GM10266 (cell line): ENCODE measurements around the gene ZNF503.

Source experiments
- DNase-seq: peaks from one replicate; pipeline ENCODE4 v3.0.0; 2012; ENCODE audit errors: extremely low spot score
- TF ChIP-seq, protein P1 (sequence below): IDR thresholded peaks from 2 replicates; pipeline ENCODE4 v1.5.1; 2012; ENCODE audit warnings: mild to moderate bottlenecking, low read depth; ENCODE audit not compliant: control insufficient read depth, insufficient read depth; ENCODE audit errors: missing control alignments

The ZNF503 gene

DNA sequence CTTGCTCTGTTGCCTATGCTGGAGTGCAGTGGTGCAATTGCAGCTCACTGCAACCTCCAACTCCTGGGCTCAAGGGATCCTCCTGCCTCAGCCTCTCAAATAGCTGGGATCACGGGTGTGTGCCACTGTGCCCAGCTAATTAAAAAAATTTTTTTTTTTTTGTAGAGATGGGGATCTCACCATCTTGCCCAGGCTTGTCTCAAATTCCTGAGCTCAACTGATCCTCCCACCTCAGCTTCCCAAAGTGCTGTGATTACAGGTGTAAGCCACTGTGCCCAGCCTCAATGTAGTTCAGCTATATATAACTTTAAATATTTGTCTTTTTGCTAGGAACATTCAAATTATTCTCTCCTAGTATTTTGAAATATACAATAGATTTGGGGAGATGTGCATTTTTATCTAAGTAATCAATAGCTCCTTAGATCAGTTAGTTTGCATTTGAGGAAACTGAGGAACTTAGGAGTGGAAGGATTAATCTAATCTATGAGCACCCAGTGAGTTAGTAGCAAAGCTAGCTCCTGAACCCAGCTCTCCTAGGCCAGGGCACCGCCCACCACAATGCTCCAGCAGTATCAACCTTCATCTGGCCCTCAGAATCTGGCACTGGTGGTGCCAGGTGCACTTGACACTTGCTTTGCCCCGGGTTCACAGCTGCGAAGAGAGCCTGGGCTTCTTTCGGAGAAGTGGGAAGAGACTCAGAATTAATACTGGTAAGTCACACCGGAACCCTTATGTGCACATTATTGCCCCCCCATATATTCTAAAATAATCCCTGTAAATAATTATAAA, 23.9 kb upstream of the ZNF503 start:
- DNase-seq = no peak
- TF ChIP-seq, protein P1, sequence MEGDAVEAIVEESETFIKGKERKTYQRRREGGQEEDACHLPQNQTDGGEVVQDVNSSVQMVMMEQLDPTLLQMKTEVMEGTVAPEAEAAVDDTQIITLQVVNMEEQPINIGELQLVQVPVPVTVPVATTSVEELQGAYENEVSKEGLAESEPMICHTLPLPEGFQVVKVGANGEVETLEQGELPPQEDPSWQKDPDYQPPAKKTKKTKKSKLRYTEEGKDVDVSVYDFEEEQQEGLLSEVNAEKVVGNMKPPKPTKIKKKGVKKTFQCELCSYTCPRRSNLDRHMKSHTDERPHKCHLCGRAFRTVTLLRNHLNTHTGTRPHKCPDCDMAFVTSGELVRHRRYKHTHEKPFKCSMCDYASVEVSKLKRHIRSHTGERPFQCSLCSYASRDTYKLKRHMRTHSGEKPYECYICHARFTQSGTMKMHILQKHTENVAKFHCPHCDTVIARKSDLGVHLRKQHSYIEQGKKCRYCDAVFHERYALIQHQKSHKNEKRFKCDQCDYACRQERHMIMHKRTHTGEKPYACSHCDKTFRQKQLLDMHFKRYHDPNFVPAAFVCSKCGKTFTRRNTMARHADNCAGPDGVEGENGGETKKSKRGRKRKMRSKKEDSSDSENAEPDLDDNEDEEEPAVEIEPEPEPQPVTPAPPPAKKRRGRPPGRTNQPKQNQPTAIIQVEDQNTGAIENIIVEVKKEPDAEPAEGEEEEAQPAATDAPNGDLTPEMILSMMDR = no peak

DNA sequence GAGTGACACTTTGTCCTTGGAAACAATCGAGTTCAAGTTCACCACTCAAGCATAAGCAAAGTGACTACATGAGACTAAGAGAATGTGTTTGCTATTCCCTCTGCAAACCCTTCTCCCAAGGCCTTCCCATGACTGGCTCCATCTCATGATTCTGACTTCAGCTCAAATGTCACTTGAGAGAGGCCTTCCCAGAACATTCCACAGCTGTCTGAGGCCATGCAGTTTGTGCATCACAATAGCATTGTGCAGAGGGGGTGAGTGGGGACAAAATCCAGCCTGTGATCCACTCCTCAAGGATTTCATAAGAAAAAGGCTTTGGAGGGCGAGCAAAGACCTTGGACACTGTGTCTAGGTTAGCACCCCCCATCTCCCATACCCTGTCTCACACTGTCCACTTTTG, 23.0 kb upstream of the ZNF503 start:
- TF ChIP-seq, protein P1 = no peak
- DNase-seq = no peak

DNA sequence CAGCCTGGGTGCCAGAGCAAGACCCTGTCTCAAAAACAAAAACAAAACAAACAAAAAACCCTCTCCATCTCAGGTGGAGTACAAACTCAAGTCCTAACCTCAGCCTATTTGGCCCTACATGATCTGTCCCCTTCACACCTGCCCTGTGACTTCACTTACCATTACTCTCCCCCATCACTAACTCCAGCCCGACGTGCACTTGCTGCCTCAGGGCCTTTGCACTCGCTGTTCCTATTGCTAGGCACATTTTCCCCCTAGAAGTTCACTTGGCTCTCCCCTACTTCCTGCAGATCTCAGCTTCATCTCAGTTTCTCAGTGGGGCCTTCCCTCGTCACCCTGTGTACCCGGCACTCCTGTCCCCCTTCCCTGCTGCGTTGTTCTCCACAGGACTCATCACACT, 21.3 kb upstream of the ZNF503 start:
- TF ChIP-seq, protein P1 = no peak
- DNase-seq = no peak

DNA sequence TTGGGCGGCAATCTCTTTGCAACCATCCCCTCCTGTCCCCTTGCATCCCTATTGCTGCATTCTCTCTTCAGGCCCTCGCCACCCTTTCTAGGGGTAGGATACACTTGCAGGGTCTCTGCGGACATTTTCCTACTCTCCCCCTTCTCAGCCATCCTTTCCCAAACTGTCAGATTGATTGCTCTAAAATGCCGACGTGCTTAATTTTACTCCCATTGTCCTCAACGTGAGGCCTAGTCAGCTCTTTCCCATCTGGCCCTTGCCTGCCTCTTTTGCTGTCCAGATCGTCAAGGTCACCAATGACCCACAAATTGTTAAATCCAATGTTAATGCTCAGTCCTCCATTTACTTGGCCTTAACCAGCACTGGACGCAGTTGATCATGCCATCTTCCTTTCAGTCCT, 17.1 kb upstream of the ZNF503 start:
- TF ChIP-seq, protein P1 = no peak
- DNase-seq = no peak

DNA sequence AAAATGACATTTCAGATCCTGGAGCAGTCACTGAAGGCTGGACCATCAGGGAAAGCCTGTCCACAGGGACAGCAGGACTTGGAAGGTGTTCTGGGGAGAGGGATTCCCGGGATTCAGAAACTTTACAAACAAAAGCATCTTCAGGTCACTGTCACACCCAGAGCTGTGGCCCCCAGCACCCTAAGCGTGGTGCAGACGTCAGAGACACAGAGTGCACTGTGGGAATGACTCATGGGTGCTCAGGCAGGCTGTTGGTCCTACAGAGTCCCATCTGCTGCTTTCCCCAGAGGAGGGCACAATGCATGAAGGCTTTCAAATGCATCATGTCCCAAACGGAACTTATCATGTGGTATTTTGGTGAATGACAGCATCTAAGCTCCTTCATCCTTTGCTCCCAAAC, 16.7 kb upstream of the ZNF503 start:
- no peak for DNase-seq
- TF ChIP-seq, protein P1 = no peak

DNA sequence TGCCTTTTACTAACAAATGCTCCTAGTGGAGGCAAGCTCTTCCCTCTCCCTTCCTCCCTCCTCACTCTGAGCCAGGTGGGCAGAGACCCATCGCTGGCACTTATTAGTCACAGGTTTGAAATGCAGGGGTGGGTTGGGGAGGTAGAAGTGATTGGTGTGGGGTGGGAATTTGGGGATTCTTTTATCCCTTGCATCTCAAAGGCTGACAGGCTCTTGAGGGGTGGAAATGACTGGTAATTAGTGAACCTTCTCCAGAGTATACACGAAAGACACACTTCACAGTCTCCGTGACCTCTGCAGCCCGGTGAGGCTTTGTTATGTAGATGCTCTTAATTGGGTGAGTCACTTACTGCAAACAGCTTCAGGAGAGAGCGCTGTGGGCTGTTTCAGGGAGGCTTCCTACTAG, 16.0 kb upstream of the ZNF503 start:
- DNase-seq = no peak
- TF ChIP-seq, protein P1 = no peak

DNA sequence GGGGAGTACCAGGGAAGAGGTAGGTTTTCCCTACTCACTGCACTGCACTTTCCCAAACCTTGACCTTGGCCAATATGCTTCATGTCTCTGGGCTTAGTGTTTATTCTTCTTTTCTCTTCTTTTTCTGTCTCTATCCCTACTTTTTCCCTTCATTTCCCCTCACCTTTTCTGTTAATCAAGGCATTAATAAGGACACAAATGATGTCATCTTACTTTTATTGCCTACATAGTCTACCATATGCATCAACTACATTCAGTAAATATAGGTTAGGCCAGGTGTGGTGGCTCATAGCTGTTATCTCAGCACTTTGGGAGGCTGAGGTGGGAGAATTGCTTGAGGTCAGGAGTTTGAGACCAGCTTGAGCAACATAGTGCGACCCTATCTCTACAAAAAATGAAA, 13.0 kb upstream of the ZNF503 start:
- DNase-seq = no peak
- TF ChIP-seq, protein P1 = no peak
